Mesenchymal stem cell (in vitro differentiated cells and primary cell): ENCODE data around the gene TMEM59L.

Source experiments
- DNase-seq: peaks from one replicate; pipeline ENCODE4 v3.0.0-alpha.2; 2013
- H2AFZ ChIP-seq: one replicate; pipeline ENCODE4 v1.6.1; 2013; ENCODE audit warnings: low read depth, mild to moderate bottlenecking, control low read depth, inconsistent platforms, low read length, moderate library complexity
- H2AK5ac ChIP-seq: 2 replicates; pipeline ENCODE4 v1.6.1; 2013; ENCODE audit warnings: low read length, moderate library complexity, mild to moderate bottlenecking, inconsistent platforms; ENCODE audit not compliant: severe bottlenecking
- H2BK120ac ChIP-seq: one replicate; pipeline ENCODE4 v1.6.1; 2013; ENCODE audit warnings: low read depth, mild to moderate bottlenecking, inconsistent platforms, low read length, moderate library complexity
- H2BK12ac ChIP-seq, 2 experiments: one replicate each; pipeline ENCODE4 v1.6.1; 2013; ENCODE audit warnings: inconsistent platforms in 2 of 2, low read length in 2 of 2, mild to moderate bottlenecking in 2 of 2, moderate library complexity in 2 of 2, control low read depth in 1 of 2
- H2BK15ac ChIP-seq: one replicate; pipeline ENCODE4 v1.6.1; 2013; ENCODE audit warnings: mild to moderate bottlenecking, low read depth, inconsistent platforms; ENCODE audit not compliant: poor library complexity, severe bottlenecking
- H2BK5ac ChIP-seq: 2 replicates; pipeline ENCODE4 v1.6.1; 2013; ENCODE audit warnings: low read depth, mild to moderate bottlenecking, low read length, control low read depth, inconsistent platforms; ENCODE audit not compliant: poor library complexity, severe bottlenecking
- H3K14ac ChIP-seq, 2 experiments: one replicate each; pipeline ENCODE4 v1.6.1; 2013; ENCODE audit warnings: inconsistent platforms in 2 of 2, low read length in 2 of 2, control low read depth in 1 of 2, mild to moderate bottlenecking in 1 of 2, moderate library complexity in 1 of 2
- H3K18ac ChIP-seq, 2 experiments: one replicate each; pipeline ENCODE4 v1.6.1; 2013; ENCODE audit warnings: inconsistent platforms in 2 of 2, low read length in 2 of 2, control low read depth in 1 of 2, low read depth in 1 of 2, mild to moderate bottlenecking in 1 of 2
- H3K23ac ChIP-seq, 2 experiments: one replicate each; pipeline ENCODE4 v1.6.1; 2013; ENCODE audit warnings: inconsistent platforms in 2 of 2, low read length in 2 of 2, mild to moderate bottlenecking in 2 of 2, moderate library complexity in 2 of 2, control low read depth in 1 of 2
- H3K27ac ChIP-seq: 2 replicates; pipeline ENCODE4 v1.5.1; 2013; ENCODE audit warnings: mild to moderate bottlenecking, moderate library complexity, low read length, control low read depth, inconsistent platforms; ENCODE audit not compliant: poor library complexity, severe bottlenecking
- H3K27me3 ChIP-seq, 2 experiments: 2 replicates each; pipeline versions ENCODE4 v1.6.1 to v1.7.0; 2013; ENCODE audit warnings: low read length in 2 of 2, mild to moderate bottlenecking in 2 of 2, moderate library complexity in 2 of 2, control low read depth in 1 of 2, inconsistent platforms in 1 of 2; ENCODE audit not compliant: control insufficient read depth in 1 of 2, insufficient read depth in 1 of 2
- H3K36me3 ChIP-seq, 2 experiments: 2 replicates each; pipeline versions ENCODE4 v1.6.1 to v1.7.0; 2013; ENCODE audit warnings: low read length in 2 of 2, control low read depth in 1 of 2, inconsistent platforms in 1 of 2, low read depth in 1 of 2, mild to moderate bottlenecking in 1 of 2; ENCODE audit not compliant: insufficient read depth in 2 of 2, control insufficient read depth in 1 of 2
- H3K4ac ChIP-seq, 2 experiments: one replicate each; pipeline ENCODE4 v1.6.1; 2013; ENCODE audit warnings: inconsistent platforms in 2 of 2, low read length in 2 of 2, mild to moderate bottlenecking in 2 of 2, moderate library complexity in 2 of 2, control low read depth in 1 of 2, low read depth in 1 of 2
- H3K4me1 ChIP-seq: 2 replicates; pipeline ENCODE4 v1.6.1; 2013; ENCODE audit warnings: low read depth, low read length, control low read depth; ENCODE audit not compliant: control insufficient read depth, insufficient read depth
- H3K4me2 ChIP-seq: 2 replicates; pipeline ENCODE4 v1.6.1; 2013; ENCODE audit warnings: low read length, mild to moderate bottlenecking, inconsistent platforms; ENCODE audit not compliant: poor library complexity, severe bottlenecking
- H3K4me3 ChIP-seq, 2 experiments: 2 replicates each; pipeline versions ENCODE4 v1.5.1 to v1.7.0; 2013; ENCODE audit warnings: low read length in 2 of 2, mild to moderate bottlenecking in 2 of 2, control low read depth in 1 of 2, low read depth in 1 of 2; ENCODE audit not compliant: insufficient read depth in 1 of 2
- H3K79me1 ChIP-seq: replicated peaks from 2 replicates; pipeline ENCODE4 v1.6.1; 2013; ENCODE audit warnings: mild to moderate bottlenecking, control low read depth, low read length, inconsistent platforms; ENCODE audit not compliant: poor library complexity, severe bottlenecking
- H3K9ac ChIP-seq: 2 replicates; pipeline ENCODE4 v1.7.0; 2013; ENCODE audit warnings: mild to moderate bottlenecking, low read length, moderate library complexity
- H3K9me3 ChIP-seq: 2 replicates; pipeline ENCODE4 v1.7.0; 2013; ENCODE audit warnings: mild to moderate bottlenecking, low read length; ENCODE audit not compliant: control insufficient read depth
- H4K8ac ChIP-seq: one replicate; pipeline ENCODE4 v1.6.1; 2013; ENCODE audit warnings: inconsistent platforms, mild to moderate bottlenecking, low read length, moderate library complexity
- H4K91ac ChIP-seq: one replicate; pipeline ENCODE4 v1.6.1; 2013; ENCODE audit warnings: mild to moderate bottlenecking, low read length, inconsistent platforms
- WGBS: methylation state at CpG from one replicate; pipeline ENCODE4 v1.1.7; 2013; ENCODE audit warnings: mixed read lengths; 5-methylcytosine and 5-hydroxymethylcytosine counted together

The TMEM59L gene

DNA sequence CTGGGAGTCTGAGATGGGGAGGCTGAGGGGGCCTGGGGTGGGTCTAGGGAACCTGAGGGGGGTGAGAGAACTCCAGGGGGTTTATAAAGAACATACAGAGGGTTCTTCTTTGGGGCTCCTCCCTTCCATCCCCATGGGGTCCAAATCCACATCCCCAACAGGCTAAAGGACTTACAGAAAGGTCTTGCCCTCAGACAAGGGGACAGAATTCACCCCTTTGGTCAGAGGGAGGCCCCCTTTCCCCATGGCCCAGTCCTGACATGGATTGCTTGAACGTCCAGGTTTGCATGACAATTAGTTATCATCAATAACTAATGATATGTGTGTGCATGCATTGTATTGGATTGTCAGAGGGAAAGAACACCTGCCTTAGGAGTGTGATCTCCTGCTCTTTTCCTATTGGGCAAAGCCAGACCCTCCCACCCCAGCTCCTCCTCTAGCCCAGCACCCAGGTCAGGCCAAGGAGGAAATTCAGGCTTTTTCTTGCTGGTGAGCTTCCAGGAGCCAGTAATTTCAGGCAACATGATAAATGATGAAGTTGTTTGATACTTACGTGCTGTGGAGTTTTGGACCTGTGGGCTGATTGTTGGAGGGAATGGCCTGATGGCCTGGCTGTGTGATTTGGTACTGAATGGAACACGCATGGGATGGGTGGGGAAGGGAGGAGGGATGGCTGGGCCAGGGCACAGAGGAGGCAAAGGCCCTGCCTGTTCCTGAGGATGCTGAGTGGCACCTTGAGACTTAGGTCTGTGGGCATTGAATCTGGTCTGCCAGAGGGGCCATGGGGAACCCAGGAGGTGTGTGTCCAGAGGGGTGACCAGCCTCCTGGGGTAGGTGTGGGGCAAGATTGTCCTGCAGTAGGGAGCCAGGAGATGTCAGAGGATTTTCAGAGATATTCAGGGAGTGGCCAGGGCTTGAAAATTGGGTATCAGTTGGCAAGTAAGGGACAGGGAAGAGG, 25.3 kb downstream of the TMEM59L start:
- WGBS: 91% methylated on average over 2 of the region's 3 CpGs

DNA sequence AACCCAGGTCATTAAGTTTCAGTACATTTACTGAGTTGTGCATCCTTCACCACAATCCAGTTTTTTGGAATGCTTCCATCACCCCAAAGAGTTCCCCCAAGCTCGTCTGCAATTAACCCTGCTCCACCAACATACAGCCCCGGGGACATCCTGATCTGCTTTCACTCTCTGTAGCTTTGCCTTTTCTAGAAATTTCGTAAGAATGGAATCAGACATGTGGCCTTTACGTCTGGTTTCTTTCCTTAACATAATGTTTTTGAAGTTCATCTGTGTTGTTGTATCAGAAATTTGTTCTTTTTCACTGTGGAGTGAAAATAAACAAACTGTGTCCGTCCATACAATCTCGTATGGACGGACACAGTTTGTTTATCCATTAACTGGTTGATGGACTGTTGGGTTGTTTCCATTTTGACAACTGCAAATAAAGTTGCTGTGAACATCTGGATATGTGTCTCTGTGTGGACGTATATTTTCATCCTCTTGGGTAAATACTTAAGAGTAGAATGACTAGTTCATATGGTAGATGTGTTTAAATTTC, 27.1 kb downstream of the TMEM59L start:
- H3K27me3 ChIP-seq: peaks cover 0 to 1% of the 10 kb centered on the region in 2 experiments
- H3K18ac ChIP-seq: no peak overlapping the region
- peaks cover 19% of the 10 kb centered on the region for H3K79me1 ChIP-seq
- H3K9ac ChIP-seq: no peak overlapping the region
- no peak overlapping the region for H2BK12ac ChIP-seq
- H2BK15ac ChIP-seq: no peak overlapping the region
- H2AFZ ChIP-seq: no peak overlapping the region
- H3K9me3 ChIP-seq: peaks cover 7% of the 10 kb centered on the region
- H2BK5ac ChIP-seq: no peak overlapping the region
- no peaks in the 10 kb centered on the region for H3K36me3 ChIP-seq
- no peak overlapping the region for H2AK5ac ChIP-seq
- H3K4me1 ChIP-seq: peaks cover 17% of the 10 kb centered on the region
- peak; percentile 84 for DNase-seq
- no peak overlapping the region for H3K4me2 ChIP-seq
- H3K14ac ChIP-seq: no peak overlapping the region
- H3K27ac ChIP-seq: no peak overlapping the region
- H4K8ac ChIP-seq: no peak overlapping the region
- WGBS: 28% methylated on average over 7 of the region's 8 CpGs
- H3K4ac ChIP-seq: no peak overlapping the region
- H2BK120ac ChIP-seq: no peak overlapping the region
- no peak overlapping the region for H4K91ac ChIP-seq
- no peak overlapping the region for H3K4me3 ChIP-seq
- no peak overlapping the region for H3K23ac ChIP-seq

More for the DNA sequence above, 25.3 kb downstream of the TMEM59L start:
- no peak for DNase-seq
- H2AFZ ChIP-seq: no peak overlapping the region
- no peak overlapping the region for H3K27ac ChIP-seq
- H3K4me2 ChIP-seq: peak overlapping the region; percentile 92
- peak overlapping the region; percentile 90 for H3K9ac ChIP-seq
- H2BK120ac ChIP-seq: no peak overlapping the region
- no peak overlapping the region for H3K14ac ChIP-seq
- H3K4ac ChIP-seq: no peak overlapping the region
- H3K36me3 ChIP-seq: no peaks in the 10 kb centered on the region
- H2BK12ac ChIP-seq: no peak overlapping the region
- H3K9me3 ChIP-seq: no peaks in the 10 kb centered on the region
- H4K8ac ChIP-seq: no peak overlapping the region
- no peak overlapping the region for H2BK5ac ChIP-seq
- H3K79me1 ChIP-seq: peaks cover 14% of the 10 kb centered on the region
- peak overlapping the region; percentile 62 for H2BK15ac ChIP-seq
- no peak overlapping the region for H3K23ac ChIP-seq
- peaks cover 0 to 5% of the 10 kb centered on the region in 2 experiments for H3K27me3 ChIP-seq
- no peak overlapping the region for H4K91ac ChIP-seq
- H3K4me1 ChIP-seq: peaks cover 17% of the 10 kb centered on the region
- no peak overlapping the region for H2AK5ac ChIP-seq
- H3K4me3 ChIP-seq: peak overlapping the region in 1 of 2 experiments; percentile 91
- H3K18ac ChIP-seq: no peak overlapping the region

DNA sequence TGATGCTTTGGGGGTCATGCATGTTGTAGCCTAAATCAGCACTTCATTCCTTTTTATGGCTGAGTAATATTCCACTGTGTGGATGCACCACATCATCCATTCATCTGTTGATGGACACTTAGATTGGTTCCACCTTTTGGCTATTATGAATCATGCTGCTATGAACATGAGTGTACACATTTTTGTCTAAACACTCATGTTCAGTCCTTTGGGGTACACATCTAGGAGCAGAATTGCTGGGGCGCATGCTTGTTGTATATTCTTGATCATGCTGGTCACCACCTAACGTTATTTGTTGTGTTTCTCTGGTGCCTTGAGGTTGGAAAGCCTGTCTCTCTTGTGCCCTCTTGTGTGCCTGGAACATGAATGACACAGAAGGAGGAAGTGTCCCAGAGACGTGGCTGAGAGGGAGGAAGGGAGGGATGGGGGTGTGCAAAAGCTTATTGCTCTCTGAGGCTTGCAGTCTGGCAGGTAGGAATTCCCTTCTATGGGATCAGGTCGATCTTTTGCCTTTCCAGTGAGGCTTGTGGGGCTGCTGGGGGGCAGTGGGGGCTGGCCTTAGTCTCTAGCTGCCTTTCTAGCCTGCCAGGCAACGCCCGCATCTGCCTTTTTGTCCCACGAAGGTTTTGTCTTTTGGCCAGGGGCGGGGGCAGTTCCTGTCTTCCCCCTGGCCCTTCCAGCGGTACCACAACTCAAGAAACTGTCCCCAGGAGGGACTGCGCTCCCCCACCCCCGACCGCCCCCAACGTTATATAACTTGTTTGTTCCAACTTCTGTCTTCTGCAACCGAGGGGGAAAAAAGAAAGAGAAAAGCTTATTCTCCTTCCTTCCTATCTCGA, 31.7 kb downstream of the TMEM59L start:
- H3K79me1 ChIP-seq: peaks cover 32% of the 10 kb centered on the region
- H3K4ac ChIP-seq: no peak overlapping the region
- peak overlapping the region in 1 of 2 experiments; percentile 1 for H3K14ac ChIP-seq
- H2AFZ ChIP-seq: no peak overlapping the region
- H3K18ac ChIP-seq: peak overlapping the region in 1 of 2 experiments; percentile 21
- no peak overlapping the region for H3K4me2 ChIP-seq
- H3K9me3 ChIP-seq: peaks cover 7% of the 10 kb centered on the region
- H3K27ac ChIP-seq: no peak overlapping the region
- no peak overlapping the region for H2BK15ac ChIP-seq
- no peak for DNase-seq
- H3K4me3 ChIP-seq: peak overlapping the region in 1 of 2 experiments; percentile 12
- H4K8ac ChIP-seq: peak overlapping the region; percentile 7
- H4K91ac ChIP-seq: no peak overlapping the region
- no peak overlapping the region for H3K9ac ChIP-seq
- no peak overlapping the region for H3K23ac ChIP-seq
- H3K36me3 ChIP-seq: peaks cover 0 to 4% of the 10 kb centered on the region in 2 experiments
- 80% methylated on average over 10 of the region's 15 CpGs for WGBS
- no peaks in the 10 kb centered on the region for H3K27me3 ChIP-seq
- H2BK5ac ChIP-seq: no peak overlapping the region
- H2BK120ac ChIP-seq: no peak overlapping the region
- no peak overlapping the region for H2AK5ac ChIP-seq
- peak overlapping the region in 1 of 2 experiments; percentile 1 for H2BK12ac ChIP-seq
- peaks cover 21% of the 10 kb centered on the region for H3K4me1 ChIP-seq
